ENCODE measurements around the gene BTBD6.

The BTBD6 gene

GRCh38 chr14:105228562-105228961, 19.8 kb upstream of the BTBD6 start:
- no peak for DNase-seq

- no peak for DNase-seq
Measured at GRCh38 chr14:105229099-105229655, 19.2 kb upstream of the BTBD6 start.

GRCh38 chr14:105240811-105241576, 7.3 kb upstream of the BTBD6 start:
- DNase-seq = no peak

DNA sequence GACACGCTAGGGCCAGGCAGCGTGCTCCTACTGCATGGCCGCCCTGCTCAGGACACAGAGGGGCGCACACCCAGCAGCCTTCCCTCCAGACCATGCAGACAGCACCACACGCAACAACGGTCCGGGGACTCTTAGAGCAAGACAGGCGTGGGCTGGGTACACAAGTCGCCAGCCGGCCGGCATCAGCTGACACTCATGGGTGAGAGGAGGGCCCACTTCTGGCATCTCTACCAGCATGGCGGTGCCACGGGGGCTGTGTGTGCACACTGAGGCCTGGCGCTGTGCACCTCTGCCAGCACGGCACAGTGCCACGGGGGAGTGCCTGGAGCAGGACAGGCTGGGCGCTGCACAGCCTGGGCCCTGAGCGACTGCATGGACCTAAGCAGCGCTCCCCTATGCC, 6.7 kb upstream of the BTBD6 start:
- DNase-seq = no peak

DNA sequence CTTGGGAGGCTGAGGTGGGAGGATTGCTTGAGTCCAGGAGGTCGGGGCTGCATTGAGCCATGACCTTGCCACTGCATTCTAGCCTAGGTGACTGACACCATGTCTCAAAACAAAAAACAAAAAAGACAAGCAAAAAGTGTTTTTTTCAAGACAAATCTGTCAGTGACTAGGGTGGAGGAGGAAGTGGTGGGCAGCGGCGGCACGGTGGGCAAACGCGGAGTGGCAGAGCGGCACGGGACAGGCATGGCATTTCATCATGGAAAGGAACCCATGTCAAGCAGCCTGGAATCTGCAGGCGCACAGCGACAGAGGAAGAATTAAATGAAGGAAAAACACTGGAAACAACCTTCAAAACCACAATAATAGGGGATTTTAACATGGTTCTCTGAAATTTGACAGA, 4.0 kb upstream of the BTBD6 start:
- DNase-seq = no peak

- DNase-seq = no peak
Measured at GRCh38 chr14:105247026-105247425, 1.3 kb upstream of the BTBD6 start.

- peak; percentile 86 for DNase-seq
Measured at GRCh38 chr14:105247715-105248367, 492 bp upstream of the BTBD6 start.

DNA sequence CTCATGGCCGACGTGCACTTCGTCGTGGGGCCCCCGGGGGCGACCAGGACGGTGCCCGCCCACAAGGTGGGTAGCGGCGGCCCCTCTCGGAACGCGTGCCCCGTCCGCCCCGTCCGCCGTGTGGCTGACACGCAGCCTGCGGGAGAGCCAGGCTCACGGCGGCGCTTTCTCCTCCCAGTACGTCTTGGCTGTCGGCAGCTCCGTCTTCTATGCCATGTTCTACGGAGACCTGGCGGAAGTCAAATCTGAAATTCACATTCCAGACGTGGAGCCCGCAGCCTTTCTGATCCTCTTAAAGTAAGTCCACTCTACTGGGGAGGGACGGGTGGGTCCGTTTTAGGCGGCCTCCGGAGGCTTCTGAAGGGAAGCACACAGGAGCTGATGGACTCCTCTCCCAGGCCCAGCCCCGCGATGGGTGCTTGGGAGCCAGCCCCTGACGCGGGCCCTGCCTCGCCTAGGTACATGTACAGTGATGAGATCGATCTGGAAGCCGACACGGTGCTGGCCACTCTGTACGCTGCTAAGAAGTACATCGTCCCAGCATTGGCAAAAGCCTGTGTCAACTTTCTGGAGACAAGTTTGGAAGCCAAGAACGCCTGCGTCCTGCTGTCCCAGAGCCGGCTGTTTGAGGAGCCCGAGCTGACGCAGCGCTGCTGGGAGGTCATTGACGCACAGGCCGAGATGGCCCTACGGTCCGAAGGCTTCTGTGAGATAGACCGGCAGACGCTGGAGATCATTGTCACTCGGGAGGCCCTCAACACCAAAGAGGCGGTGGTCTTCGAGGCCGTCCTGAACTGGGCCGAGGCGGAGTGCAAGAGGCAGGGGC, 1.1 kb downstream of the BTBD6 start:
- peak; percentile 73 for DNase-seq

DNA sequence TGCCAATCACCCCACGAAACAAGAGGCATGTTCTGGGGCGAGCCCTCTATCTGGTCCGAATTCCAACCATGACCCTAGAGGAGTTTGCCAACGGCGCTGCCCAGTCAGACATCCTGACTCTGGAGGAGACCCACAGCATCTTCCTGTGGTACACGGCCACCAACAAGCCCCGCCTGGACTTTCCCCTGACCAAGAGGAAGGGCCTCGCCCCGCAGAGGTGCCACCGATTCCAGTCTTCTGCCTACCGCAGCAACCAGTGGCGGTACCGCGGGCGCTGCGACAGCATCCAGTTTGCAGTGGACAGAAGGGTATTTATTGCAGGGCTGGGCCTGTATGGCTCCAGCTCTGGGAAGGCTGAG, 1.7 kb downstream of the BTBD6 start:
- no peak for DNase-seq

GRCh38 chr14:105250986-105251385, 2.7 kb downstream of the BTBD6 start:
- no peak for DNase-seq

- no peak for DNase-seq
Measured at GRCh38 chr14:105251920-105252319, 3.6 kb downstream of the BTBD6 start.

DNA sequence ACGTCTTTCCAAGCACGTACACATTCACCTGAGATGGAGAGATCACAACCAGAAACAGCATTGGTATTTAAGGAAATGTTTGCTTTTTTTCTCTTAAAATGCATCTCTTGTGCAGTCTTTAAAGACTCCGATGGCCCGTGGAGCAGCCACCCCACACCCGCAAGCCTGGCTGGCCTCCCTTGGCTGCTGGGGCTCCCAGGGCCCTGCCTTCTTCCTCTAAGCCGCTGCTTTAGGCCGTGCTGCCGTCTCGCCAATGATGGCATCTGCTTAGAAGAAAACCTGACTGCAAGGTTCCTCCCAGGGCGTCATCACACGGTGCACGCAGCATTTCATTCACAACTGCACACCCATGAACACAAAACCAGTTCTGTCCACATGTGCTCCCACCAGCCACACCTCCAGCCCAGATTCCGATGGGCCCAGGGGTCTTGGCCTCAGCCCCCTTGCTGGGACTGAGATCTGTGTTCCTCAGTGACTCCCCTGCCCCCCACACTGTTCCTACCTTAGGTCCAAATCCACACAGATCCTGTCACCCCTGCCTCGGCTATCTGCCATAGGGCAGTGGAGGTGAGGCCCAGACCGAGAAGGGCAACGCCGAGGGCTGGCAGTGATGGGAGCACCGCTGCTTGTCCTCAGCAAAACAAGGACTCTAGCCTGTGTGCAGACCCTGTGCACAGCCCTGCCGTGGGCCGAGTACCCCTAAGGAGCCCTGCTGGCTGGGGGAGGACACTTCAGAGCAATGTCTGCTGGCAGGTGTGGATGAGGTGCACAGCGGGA, 4.4 kb downstream of the BTBD6 start:
- DNase-seq = no peak

DNA sequence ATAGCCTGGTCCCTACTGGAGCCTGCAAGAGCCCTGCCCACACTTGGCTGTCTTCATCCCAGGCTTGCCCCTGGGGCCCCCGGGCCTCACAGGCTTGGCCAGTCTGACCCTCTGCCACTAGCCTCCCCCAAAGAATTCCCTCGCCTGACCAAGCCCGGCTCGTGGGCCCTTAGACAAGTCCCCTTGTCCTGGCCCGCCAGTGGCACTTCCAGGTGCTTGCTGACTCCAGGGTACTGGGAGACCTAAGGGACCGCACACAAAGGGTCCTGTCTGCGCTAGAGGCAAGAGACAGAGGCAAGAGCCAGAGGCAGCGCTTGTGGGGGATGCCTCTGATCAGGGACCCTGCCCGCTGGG, 5.0 kb downstream of the BTBD6 start:
- DNase-seq = no peak

- no peak for DNase-seq
Measured at GRCh38 chr14:105255021-105255507, 6.7 kb downstream of the BTBD6 start.

DNA sequence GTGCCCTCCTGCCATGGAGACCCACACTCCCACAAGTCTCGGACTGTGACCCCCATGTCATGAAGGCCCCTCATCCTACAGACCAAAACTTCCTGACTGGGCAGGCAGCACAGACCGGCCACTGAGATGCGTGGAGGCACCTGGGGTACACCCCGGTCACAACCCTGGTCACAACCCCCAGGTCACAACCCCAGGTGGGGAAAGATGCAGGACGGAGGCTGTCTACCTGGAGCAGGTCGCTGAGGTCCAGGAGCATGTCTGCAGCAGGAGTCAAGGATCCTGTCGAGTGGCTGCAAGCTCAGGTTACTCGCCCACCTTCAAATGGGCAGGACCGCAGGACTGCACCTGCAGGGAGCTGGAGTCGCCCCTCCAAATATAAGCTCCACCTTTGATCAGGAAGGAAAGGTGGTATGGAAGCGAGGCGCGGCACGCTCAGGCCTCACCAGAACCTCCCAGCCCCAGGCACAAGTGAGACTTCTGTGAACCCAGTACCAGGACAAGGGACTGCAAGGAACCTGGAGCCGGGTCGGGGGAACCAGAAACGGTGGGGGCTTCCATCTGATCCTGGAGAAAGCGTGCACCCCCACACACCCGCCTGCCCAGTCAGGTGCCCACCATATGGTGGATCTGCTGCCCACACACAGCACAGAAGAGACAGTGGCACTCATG, 8.1 kb downstream of the BTBD6 start:
- DNase-seq = no peak

DNA sequence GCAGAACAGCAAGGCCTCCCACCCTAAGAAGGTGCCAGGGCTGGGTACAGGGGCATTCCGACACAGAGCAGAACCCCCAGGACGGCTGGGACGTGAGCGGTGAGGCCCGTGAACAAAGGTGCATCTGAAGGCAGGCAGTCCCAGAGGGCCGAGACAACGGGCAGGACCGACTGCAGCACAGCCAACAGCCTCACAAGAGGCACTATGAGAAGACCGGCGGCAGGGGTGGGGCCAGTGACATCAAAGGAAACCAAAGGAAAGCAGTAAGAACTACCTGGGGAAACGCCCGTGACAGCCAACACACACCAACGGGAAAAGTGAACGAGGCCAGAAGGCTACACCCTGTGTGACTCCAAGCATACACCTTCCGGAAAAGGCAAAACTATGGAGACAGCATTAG, 9.1 kb downstream of the BTBD6 start:
- no peak for DNase-seq

GRCh38 chr14:105258846-105259245, 10.5 kb downstream of the BTBD6 start:
- no peak for DNase-seq

DNA sequence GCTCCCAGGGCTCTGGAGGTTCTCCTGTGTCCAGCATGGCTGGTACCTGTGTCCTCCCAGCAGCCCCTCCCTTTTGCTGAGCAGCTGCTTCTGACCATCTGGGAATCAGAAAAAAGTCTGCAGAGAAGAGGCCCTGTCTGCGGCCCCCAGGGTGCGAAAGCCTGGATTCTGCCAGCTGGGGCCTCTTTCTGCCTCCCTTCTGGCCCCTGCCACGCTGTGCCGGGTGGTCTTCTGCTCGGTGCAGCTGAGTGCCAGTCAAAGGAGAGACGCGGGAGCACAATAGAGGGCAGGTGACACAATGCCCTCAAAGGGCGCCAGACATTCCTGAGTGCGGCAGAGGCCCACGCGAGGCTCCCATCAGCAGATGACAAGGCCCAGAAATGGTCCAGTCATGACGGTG, 12.6 kb downstream of the BTBD6 start:
- no peak for DNase-seq

DNA sequence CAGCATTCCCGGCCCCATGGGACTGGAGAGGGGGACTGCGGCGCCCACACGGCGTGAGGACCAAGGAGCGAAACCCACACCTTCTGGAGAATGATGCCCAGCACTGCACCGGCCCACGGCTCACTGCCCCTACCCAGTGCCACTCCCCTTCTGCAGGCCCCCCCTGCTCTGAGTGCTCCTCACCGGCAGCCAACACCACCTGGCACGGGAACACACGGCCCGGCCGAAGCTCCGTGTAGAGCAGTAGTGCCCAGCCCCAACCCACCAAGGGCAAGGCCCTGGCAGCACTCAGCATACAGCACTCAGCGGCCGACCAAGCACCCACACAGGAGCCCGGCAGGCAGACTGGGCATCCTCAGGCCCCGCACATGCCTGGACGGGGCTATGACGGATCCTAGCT, 13.4 kb downstream of the BTBD6 start:
- no peak for DNase-seq

GRCh38 chr14:105267820-105268548, 19.7 kb downstream of the BTBD6 start:
- no peak for DNase-seq

All from right kidney (tissue), 1 donor.